Endothelial cell of umbilical vein (primary cell): ENCODE results near the gene NANOS1. TPM values are rescaled to one million over a fixed set of nuclear protein-coding genes. Genes with fewer than 3 reads are reported as not detected.

Source experiments
- BruUV-seq: library from RNA; stranded (reverse); fragments of 400-500 nt; replicated peaks from 2 replicates; lab custom pipeline; 2021; lab: Mats Ljungman, UMichigan
- CTCF ChIA-PET: fragments of 300-600, 350-600 bp; sonication (Branson Sonifier 250); formaldehyde crosslinking; loops from one replicate; lab custom pipeline; 2021; ENCODE audit warnings: antibody characterized with exemption, inconsistent platforms; lab: Charles Lee
- POLR2A ChIA-PET: fragments of 300-600, 350-600 bp; sonication (Branson Sonifier 250); formaldehyde crosslinking; loops from one replicate; lab custom pipeline; 2021; ENCODE audit warnings: antibody characterized with exemption, inconsistent platforms; lab: Charles Lee
- DNase-seq: peaks from one replicate; pipeline ENCODE4 v3.0.0-alpha.2; 2011; ENCODE audit warnings: low read depth, low spot score
- FAIRE-seq: peaks from 2 replicates; lab custom pipeline; 2011; peaks lifted over from hg19 to GRCh38; lab: Jason Lieb, UNC
- H2AFZ ChIP-seq: 2 replicates; pipeline ENCODE4 v1.6.0; 2012; ENCODE audit warnings: low read depth, low read length, control low read depth, inconsistent platforms
- H3K27ac ChIP-seq: 2 replicates; pipeline ENCODE4 v1.5.1; 2011; ENCODE audit warnings: low read depth, mild to moderate bottlenecking, control low read depth, low read length, moderate library complexity; ENCODE audit not compliant: insufficient read depth
- H3K27me3 ChIP-seq, 2 experiments: 2 replicates each; pipeline versions ENCODE4 v1.6.0 to v1.6.1; 2011; ENCODE audit warnings: low read length in 2 of 2, mixed read lengths in 1 of 2; ENCODE audit not compliant: control insufficient read depth in 2 of 2, insufficient read depth in 2 of 2
- H3K36me3 ChIP-seq, 2 experiments: 2 replicates in 1 of 2; 3 replicates in 1 of 2; pipeline ENCODE4 v1.5.1; 2011; ENCODE audit warnings: low read length in 2 of 2, mild to moderate bottlenecking in 1 of 2, moderate library complexity in 1 of 2; ENCODE audit not compliant: control insufficient read depth in 2 of 2, insufficient read depth in 2 of 2; ENCODE audit errors: extremely low read depth in 1 of 2
- H3K4me1 ChIP-seq: 3 replicates; pipeline ENCODE4 v1.5.1; 2011; ENCODE audit warnings: mild to moderate bottlenecking, low read length; ENCODE audit not compliant: control insufficient read depth, insufficient read depth; ENCODE audit errors: extremely low read depth
- H3K4me2 ChIP-seq: 2 replicates; pipeline ENCODE4 v1.6.1; 2011; ENCODE audit warnings: low read length, control low read depth, mixed read lengths; ENCODE audit not compliant: insufficient read depth
- H3K4me3 ChIP-seq, 3 experiments: fragments of 200-600 bp in 1 of 3; sonication (generic), shearing (Covaris generic) in 1 of 3; replicated peaks in 1 of 3; 2 replicates each; pipeline ENCODE4 v1.5.1; 2011 to 2016; ENCODE audit warnings: control low read depth in 3 of 3, low read length in 3 of 3, mild to moderate bottlenecking in 2 of 3, inconsistent platforms in 1 of 3, low read depth in 1 of 3, moderate library complexity in 1 of 3; ENCODE audit not compliant: insufficient read depth in 1 of 3
- H3K79me2 ChIP-seq: 2 replicates; pipeline ENCODE4 v1.6.0; 2012; ENCODE audit warnings: low read length, inconsistent platforms; ENCODE audit not compliant: control insufficient read depth, insufficient read depth
- H3K9ac ChIP-seq: replicated peaks from 2 replicates; pipeline ENCODE3; 2011; ENCODE audit warnings: low read length, control low read depth; ENCODE audit not compliant: insufficient read depth; ENCODE audit errors: extremely low read depth
- H3K9me1 ChIP-seq: replicated peaks from 3 replicates; pipeline ENCODE4 v1.6.0; 2011; ENCODE audit warnings: mild to moderate bottlenecking, low read length; ENCODE audit not compliant: control insufficient read depth, insufficient read depth; ENCODE audit errors: extremely low read depth
- H3K9me3 ChIP-seq: replicated peaks from 2 replicates; pipeline ENCODE4 v1.5.1; 2012; ENCODE audit warnings: low read length, inconsistent platforms; ENCODE audit not compliant: control insufficient read depth, insufficient read depth
- H4K20me1 ChIP-seq: replicated peaks from 2 replicates; pipeline ENCODE3; 2011; ENCODE audit warnings: mild to moderate bottlenecking, low read length; ENCODE audit not compliant: control insufficient read depth, insufficient read depth; ENCODE audit errors: extremely low read depth
- CTCF ChIP-seq, 2 donors: IDR thresholded peaks; 1 replicate in 1 of 2; 2 replicates in 1 of 2; pipeline ENCODE4 v1.5.1; 2011; ENCODE audit warnings: low read length in 2 of 2, mild to moderate bottlenecking in 2 of 2, moderate library complexity in 2 of 2, control low read depth in 1 of 2, inconsistent platforms in 1 of 2, low read depth in 1 of 2; ENCODE audit not compliant: insufficient read depth in 1 of 2; ENCODE audit errors: extremely low read depth in 1 of 2
- EZH2 ChIP-seq: IDR thresholded peaks from 2 replicates; pipeline ENCODE4 v1.6.1; 2012; ENCODE audit warnings: borderline replicate concordance, low read depth, mild to moderate bottlenecking, moderate library complexity, low read length, inconsistent platforms; ENCODE audit not compliant: severe bottlenecking
- FOS ChIP-seq: IDR thresholded peaks from 2 replicates; pipeline ENCODE4 v1.6.1; 2011; ENCODE audit warnings: mild to moderate bottlenecking, low read length, moderate library complexity, borderline replicate concordance; ENCODE audit not compliant: insufficient read depth
- GATA2 ChIP-seq: IDR thresholded peaks from 2 replicates; pipeline ENCODE4 v1.7.0; 2011; ENCODE audit warnings: low read depth, mild to moderate bottlenecking, moderate library complexity, mixed read lengths, low read length; ENCODE audit not compliant: insufficient read length, insufficient read depth
- JUN ChIP-seq: IDR thresholded peaks from 2 replicates; pipeline ENCODE4 v1.6.1; 2011; ENCODE audit warnings: borderline replicate concordance, low read depth; ENCODE audit not compliant: insufficient read length, insufficient read depth
- MAX ChIP-seq: IDR thresholded peaks from 2 replicates; pipeline ENCODE4 v1.6.1; 2011; ENCODE audit not compliant: insufficient read depth, insufficient read length
- MYC ChIP-seq: IDR thresholded peaks from one replicate; pipeline ENCODE4 v1.6.1; 2011; ENCODE audit warnings: mild to moderate bottlenecking, low read depth, low read length
- POLR2A ChIP-seq: IDR thresholded peaks from 2 replicates; pipeline ENCODE4 v1.6.1; 2012; ENCODE audit warnings: low read depth, mild to moderate bottlenecking, control low read depth, low read length
- POLR2AphosphoS5 ChIP-seq: IDR thresholded peaks from 2 replicates; pipeline ENCODE4 v1.6.1; 2012; ENCODE audit warnings: low read depth, mild to moderate bottlenecking, control low read depth, low read length, moderate library complexity; ENCODE audit not compliant: insufficient read depth
- dilution Hi-C: fragments of 300-500 bp; cut with MboI; formaldehyde crosslinking; loops from one replicate; pipeline ENCODE4 v1.15.0; 2019; ENCODE audit warnings: low sequenced_read_pairs; ENCODE audit not compliant: extremely low pct_ligation_motif_present
- intact Hi-C: fragments of 100-400 bp; cut with micrococcal nuclease; formaldehyde crosslinking; loops from one replicate; pipeline ENCODE4 v1.10.0; 2022
- polyA plus RNA-seq, 4 experiments: library from polyadenylated mRNA; depleted of rRNA in 3 of 4; stranded (reverse) in 3 of 4; unstranded in 1 of 4; fragments of >200 nt; gene quantifications; 2 replicates each; pipeline versions ENCODE4 v1.2.1 to v1.2.3, GENCODE V29; 2011 to 2012; ENCODE audit warnings: missing spikeins in 1 of 4
- total RNA-seq: library from RNA; stranded (reverse); gene quantifications from 2 replicates; pipeline ENCODE4 v1.2.3, GENCODE V29; 2021

Gene NANOS1
- total and polyA plus RNA-seq, 2 donors (not counting 3 experiments of a cell fraction or from before 2014, with no cell fraction given) = 0.29 to 0.40 TPM

GRCh38 chr10:119051775-119052174 lies 22.3 kb downstream of the NANOS1 start:
- Histone ChIP-seq H3K36me3 (peaks cover 47 to 50% of the 10 kb centered on the region in 2 experiments), H3K79me2 (peaks cover 75% of the 10 kb centered on the region), H3K4me1 (no peaks in the 10 kb centered on the region), H4K20me1 (peaks cover 7% of the 10 kb centered on the region), H3K27ac (no peak overlapping the region), H2AFZ (no peak overlapping the region), H3K9me1 (no peaks in the 10 kb centered on the region), H3K4me3 (no peak overlapping the region), H3K4me2 (no peak overlapping the region), H3K9me3 (no peaks in the 10 kb centered on the region), H3K27me3 (no peaks in the 10 kb centered on the region), H3K9ac (no peak overlapping the region)
- ChIA-PET CTCF (no interaction called here), POLR2A (no interaction called here)
- TF ChIP-seq POLR2AphosphoS5 (no peak), CTCF (IDR thresholded peaks at IDR 0.05; ENCODE audit: extremely low read depth in 1 of 2, insufficient read depth in 1 of 2, low read depth in 1 of 2, low read length in 2 of 2) (no peak), MYC (no peak), FOS (no peak), GATA2 (no peak)
- dilution Hi-C loops (no loop called here), intact Hi-C loops (no loop called here)
- no peak for DNase-seq
- peak; percentile 50 for FAIRE-seq
- BruUV-seq = no TSS peak

GRCh38 chr10:119055472-119055871 lies 26.0 kb downstream of the NANOS1 start:
- intact Hi-C loops = no loop called here
- H3K79me2 ChIP-seq = peaks cover 71% of the 10 kb centered on the region
- H3K9me1 ChIP-seq = no peaks in the 10 kb centered on the region
- peaks cover 48 to 54% of the 10 kb centered on the region in 2 experiments for H3K36me3 ChIP-seq
- H2AFZ ChIP-seq = no peak overlapping the region
- BruUV-seq = no TSS peak
- H3K4me3 ChIP-seq = no peak overlapping the region
- no peaks in the 10 kb centered on the region for H3K27me3 ChIP-seq
- no peak overlapping the region for H3K27ac ChIP-seq
- ChIA-PET CTCF (no interaction called here), POLR2A (no interaction called here)
- H3K4me1 ChIP-seq = no peaks in the 10 kb centered on the region
- no peak overlapping the region for H3K9ac ChIP-seq
- no peaks in the 10 kb centered on the region for H3K9me3 ChIP-seq
- no peaks in the 10 kb centered on the region for H4K20me1 ChIP-seq
- dilution Hi-C loops = no loop called here
- FAIRE-seq (no peak), DNase-seq (no peak)
- TF ChIP-seq MYC (no peak), GATA2 (no peak), POLR2AphosphoS5 (no peak), CTCF (IDR thresholded peaks at IDR 0.05; ENCODE audit: extremely low read depth in 1 of 2, insufficient read depth in 1 of 2, low read depth in 1 of 2, low read length in 2 of 2) (no peak), FOS (no peak), POLR2A (no peak), EZH2 (no peak), MAX (no peak), JUN (no peak)
- H3K4me2 ChIP-seq = no peak overlapping the region
